CD14-positive monocyte (primary cell): ENCODE measurements around the gene TDP1. TPM values are rescaled to one million over a fixed set of nuclear protein-coding genes. Genes with fewer than 3 reads are reported as not detected.

Experiments used
- DNase-seq, 3 donors: peaks; one replicate each; pipeline ENCODE4 v3.0.0-alpha.2; 2011 to 2022
- H2AFZ ChIP-seq: 2 replicates; pipeline ENCODE4 v1.6.0; 2012; ENCODE audit warnings: mild to moderate bottlenecking, low read depth, low read length, inconsistent platforms; ENCODE audit not compliant: insufficient read depth, poor library complexity, severe bottlenecking
- H3K27ac ChIP-seq, 2 donors: 1 replicate in 1 of 2; 2 replicates in 1 of 2; pipeline ENCODE4 v1.5.1; 2012 to 2013; ENCODE audit warnings: low read length in 2 of 2, control low read depth in 1 of 2, inconsistent platforms in 1 of 2, low read depth in 1 of 2, mild to moderate bottlenecking in 1 of 2
- H3K27me3 ChIP-seq, 2 donors: one replicate each; pipeline versions ENCODE4 v1.6.0 to v1.6.1; 2011 to 2013; ENCODE audit warnings: low read length in 2 of 2; ENCODE audit not compliant: control insufficient read depth in 2 of 2, insufficient read depth in 2 of 2
- H3K36me3 ChIP-seq, 2 donors: replicated peaks in 1 of 2; 1 replicate in 1 of 2; 2 replicates in 1 of 2; pipeline versions ENCODE4 v1.5.1 to v1.6.1; 2012 to 2013; ENCODE audit warnings: low read length in 2 of 2, control low read depth in 1 of 2, inconsistent platforms in 1 of 2, mild to moderate bottlenecking in 1 of 2; ENCODE audit not compliant: insufficient read depth in 2 of 2, control insufficient read depth in 1 of 2
- H3K4me1 ChIP-seq, 2 donors: 1 replicate in 1 of 2; 2 replicates in 1 of 2; pipeline versions ENCODE4 v1.5.1 to v1.6.1; 2012 to 2013; ENCODE audit warnings: low read length in 2 of 2, control low read depth in 1 of 2, inconsistent platforms in 1 of 2, mild to moderate bottlenecking in 1 of 2, moderate library complexity in 1 of 2; ENCODE audit not compliant: insufficient read depth in 2 of 2, control insufficient read depth in 1 of 2
- H3K4me2 ChIP-seq: replicated peaks from 2 replicates; pipeline ENCODE3; 2012; ENCODE audit warnings: low read length, moderate library complexity, mild to moderate bottlenecking; ENCODE audit not compliant: poor library complexity, severe bottlenecking; ENCODE audit errors: extremely low read depth
- H3K4me3 ChIP-seq, 3 experiments: fragments of 200-600 bp in 1 of 3; sonication (generic) in 1 of 3; replicated peaks in 1 of 3; 1 replicate in 2 of 3; 2 replicates in 1 of 3; pipeline ENCODE4 v1.5.1; 2011 to 2013; ENCODE audit warnings: low read length in 3 of 3, mild to moderate bottlenecking in 3 of 3, control low read depth in 2 of 3, low read depth in 2 of 3, inconsistent platforms in 1 of 3, moderate library complexity in 1 of 3
- H3K79me2 ChIP-seq: 2 replicates; pipeline ENCODE4 v1.6.0; 2012; ENCODE audit warnings: mild to moderate bottlenecking, control low read depth, inconsistent platforms, low read length, moderate library complexity; ENCODE audit not compliant: insufficient read depth
- H3K9ac ChIP-seq: 2 replicates; pipeline ENCODE4 v1.6.0; 2017; ENCODE audit warnings: low read length, mild to moderate bottlenecking; ENCODE audit not compliant: insufficient read depth, poor library complexity, severe bottlenecking
- H3K9me3 ChIP-seq, 2 donors: replicated peaks in 1 of 2; 1 replicate in 1 of 2; 2 replicates in 1 of 2; pipeline versions ENCODE4 v1.5.1 to v1.6.1; 2012 to 2013; ENCODE audit warnings: low read length in 2 of 2, control low read depth in 1 of 2; ENCODE audit not compliant: control insufficient read depth in 1 of 2, insufficient read depth in 1 of 2
- H4K20me1 ChIP-seq: 2 replicates; pipeline ENCODE4 v1.6.0; 2012; ENCODE audit warnings: mild to moderate bottlenecking, low read length, control low read depth, moderate library complexity; ENCODE audit not compliant: insufficient read depth
- H3K27ac Mint-ChIP-seq, 7 donors: one replicate each; pipeline ENCODE4 v1.8.0; 2020; ENCODE audit warnings: mild to moderate bottlenecking in 7 of 7, mixed read lengths in 7 of 7, moderate library complexity in 6 of 7, inconsistent platforms in 2 of 7
- H3K27me3 Mint-ChIP-seq, 3 donors: one replicate each; pipeline ENCODE4 v1.8.0; 2021 to 2022; ENCODE audit warnings: low read depth in 3 of 3, mild to moderate bottlenecking in 3 of 3, mixed read lengths in 3 of 3, moderate library complexity in 3 of 3, inconsistent platforms in 1 of 3
- H3K36me3 Mint-ChIP-seq, 2 donors: one replicate each; pipeline ENCODE4 v1.8.0; 2020; ENCODE audit warnings: mixed read lengths in 2 of 2, inconsistent platforms in 1 of 2, mild to moderate bottlenecking in 1 of 2
- H3K4me1 Mint-ChIP-seq: one replicate; pipeline ENCODE4 v1.8.0; 2020; ENCODE audit warnings: mild to moderate bottlenecking, mixed read lengths
- H3K4me3 Mint-ChIP-seq, 2 donors: one replicate each; pipeline ENCODE4 v1.8.0; 2020; ENCODE audit warnings: mild to moderate bottlenecking in 2 of 2, mixed read lengths in 2 of 2, moderate library complexity in 1 of 2
- H3K9me3 Mint-ChIP-seq, 7 donors: one replicate each; pipeline ENCODE4 v1.8.0; 2020 to 2022; ENCODE audit warnings: mixed read lengths in 7 of 7, mild to moderate bottlenecking in 6 of 7, moderate library complexity in 6 of 7, inconsistent platforms in 2 of 7
- CTCF ChIP-seq: fragments of 200-600 bp; IDR thresholded peaks from one replicate; pipeline ENCODE4 v1.8.0; 2022; ENCODE audit warnings: antibody characterized with exemption, mild to moderate bottlenecking
- WGBS: methylation state at CpG from one replicate; pipeline ENCODE4 v1.1.5; 2013; ENCODE audit warnings: missing lambda C conversion rate; ENCODE audit not compliant: insufficient coverage; 5-methylcytosine and 5-hydroxymethylcytosine counted together
- intact Hi-C, 2 donors: fragments of 100-400 bp; cut with micrococcal nuclease; formaldehyde crosslinking; loops; one replicate each; pipeline versions ENCODE4 v1.15.0 to v1.15.1; 2023
- polyA minus RNA-seq: library from RNA; depleted of rRNA, polyadenylated mRNA; stranded (reverse); fragments of >200 nt; gene quantifications from 2 replicates; pipeline ENCODE4 v1.2.3, GENCODE V29; 2012
- polyA plus RNA-seq, 3 donors: library from polyadenylated mRNA; depleted of rRNA in 1 of 3; unstranded in 2 of 3; stranded (reverse) in 1 of 3; fragments of 300-500 nt in 2 of 3; fragments of >200 nt in 1 of 3; fragmentation: Illumina TruSeq in 2 of 3; gene quantifications; 1 replicate in 2 of 3; 2 replicates in 1 of 3; pipeline ENCODE4 v1.2.3, GENCODE V29; 2012 to 2021
- total RNA-seq, 12 experiments: library from RNA in 1 of 12; stranded (reverse) in 1 of 12; fragments of 120-200 nt in 1 of 12; gene quantifications; one replicate each; pipeline ENCODE4 v1.2.4 and lab custom pipeline; 2013 to 2026; ENCODE audit warnings: mixed read lengths in 6 of 12, inconsistent platforms in 1 of 12

Gene TDP1
- 26.8 TPM for total RNA-seq (2013)
- polyA plus RNA-seq (10 to 100 TPM in 2 of 3 donors, 1 to 10 TPM in 1; 9.2 to 13.4 (median 10.6) TPM), polyA minus RNA-seq (19.3 and 26.3 TPM in 2 replicates), total RNA-seq (lab: John Stamatoyannopoulos, UW) (4.6 to 27.7 (median 21.1) reads per million in 11 experiments)

- H3K4me1 ChIP-seq: peaks cover 20 to 22% of the 10 kb centered on the region in 2 donors
- peak within 1 kb of the TSS; percentile 75 to 90 (median 76) for H3K4me3 ChIP-seq
- H3K9me3 Mint-ChIP-seq: peaks cover 0 to 7% (median 0%) of the 10 kb centered on the region in 7 donors
- peaks cover 41% of the 10 kb centered on the region for H3K79me2 ChIP-seq
- peaks cover 0 to 4% of the 10 kb centered on the region in 2 donors for H3K9me3 ChIP-seq
- intact Hi-C loops: loop anchor here (10.0 kb wide), 6 partner anchors 109 to 1109 kb away; partner anchors contain the start of genes PSMC1 (in 2 of the 2), FOXN3 (in 1 of the 2), KCNK13 (in 1 of the 2) and RPS6KA5 (in 1 of the 2)
- H3K9ac ChIP-seq: peak within 1 kb of the TSS; percentile 99
- TF ChIP-seq CTCF: no peak
- peaks cover 11 to 18% of the 10 kb centered on the region in 2 donors for H3K36me3 Mint-ChIP-seq
- H3K36me3 ChIP-seq: peaks cover 5 to 11% of the 10 kb centered on the region in 2 donors
- peak within 1 kb of the TSS; percentile 100 for H3K4me2 ChIP-seq
- peak within 1 kb of the TSS; percentile 93 for H2AFZ ChIP-seq
- peak within 1 kb of the TSS; percentile 96 to 100 for H3K4me3 Mint-ChIP-seq
- no peaks in the 10 kb centered on the region for H4K20me1 ChIP-seq
- peaks cover 32% of the 10 kb centered on the region for H3K4me1 Mint-ChIP-seq
- DNase-seq: peak; percentile 94 to 98 (median 96)
- peak within 1 kb of the TSS; percentile 92 to 98 (median 97) for H3K27ac Mint-ChIP-seq
- peaks cover 0 to 3% (median 0%) of the 10 kb centered on the region in 3 donors for H3K27me3 Mint-ChIP-seq
- WGBS: under 1% methylated on average over 84 of the region's 84 CpGs
- H3K27ac ChIP-seq: peak within 1 kb of the TSS; percentile 97 to 99
- H3K27me3 ChIP-seq: no peaks in the 10 kb centered on the region
Measured at GRCh38 chr14:89955745-89956660, at the start of gene TDP1. Gene TDP1, plus strand, starts transcription at chr14:89955927. Its CDS starts 7,188 bp downstream, at chr14:89963115.

GRCh38 chr14:89906000-89906399, 49.7 kb upstream of the TDP1 start:
- H3K9ac ChIP-seq: no peak overlapping the region
- no peaks in the 10 kb centered on the region for H3K4me1 ChIP-seq
- Mint-ChIP-seq H3K27ac (no peak overlapping the region), H3K4me1 (peaks cover 7% of the 10 kb centered on the region), H3K4me3 (no peak overlapping the region), H3K9me3 (no peaks in the 10 kb centered on the region), H3K36me3 (no peaks in the 10 kb centered on the region), H3K27me3 (peaks cover 0 to 2% (median 0%) of the 10 kb centered on the region in 3 donors)
- intact Hi-C loops: no loop called here
- H4K20me1 ChIP-seq: no peaks in the 10 kb centered on the region
- H3K27ac ChIP-seq: no peak overlapping the region
- H3K27me3 ChIP-seq: no peaks in the 10 kb centered on the region
- H3K36me3 ChIP-seq: no peaks in the 10 kb centered on the region
- H3K79me2 ChIP-seq: no peaks in the 10 kb centered on the region
- no peaks in the 10 kb centered on the region for H3K9me3 ChIP-seq
- H2AFZ ChIP-seq: no peak overlapping the region
- no peak overlapping the region for H3K4me2 ChIP-seq
- no peak overlapping the region for H3K4me3 ChIP-seq
- no peak for DNase-seq
- no peak for TF ChIP-seq CTCF
